WTC11 (cell line): ENCODE measurements around the gene LRMDA. TPM values are rescaled to one million over a fixed set of nuclear protein-coding genes. Genes with fewer than 3 reads are reported as not detected.

Experiments used
- ATAC-seq: fragments of 200-7000 bp; cut with Tn5 transposase; 2 replicates; pipeline ENCODE4 v1.10.0; 2021; ENCODE audit warnings: mild to moderate bottlenecking, moderate library complexity
- CTCF ChIA-PET: fragments of 300-600 bp; sonication (Branson Sonifier 250); formaldehyde crosslinking; loops from one replicate; lab custom pipeline; 2021; ENCODE audit warnings: antibody characterized with exemption; lab: Charles Lee
- POLR2A ChIA-PET: fragments of 350-600 bp; sonication (Branson Sonifier 250); formaldehyde crosslinking; loops from one replicate; lab custom pipeline; 2021; ENCODE audit warnings: antibody characterized with exemption; lab: Charles Lee
- DNase-seq: peaks from one replicate; pipeline ENCODE4 v3.0.0; 2021; ENCODE audit warnings: low spot score
- H3K27ac Mint-ChIP-seq: 2 replicates; pipeline ENCODE4 v1.8.0; 2021; ENCODE audit warnings: mixed read lengths
- H3K27me3 Mint-ChIP-seq: 2 replicates; pipeline ENCODE4 v1.8.0; 2021; ENCODE audit warnings: low read depth, mild to moderate bottlenecking, moderate library complexity, mixed read lengths
- H3K36me3 Mint-ChIP-seq: 2 replicates; pipeline ENCODE4 v1.8.0; 2021; ENCODE audit warnings: mixed read lengths
- H3K4me1 Mint-ChIP-seq: 2 replicates; pipeline ENCODE4 v1.8.0; 2022; ENCODE audit warnings: mixed read lengths
- H3K4me3 Mint-ChIP-seq: 2 replicates; pipeline ENCODE4 v1.8.0; 2021; ENCODE audit warnings: mild to moderate bottlenecking, moderate library complexity, mixed read lengths
- H3K9me3 Mint-ChIP-seq: 2 replicates; pipeline ENCODE4 v1.8.0; 2021; ENCODE audit warnings: mixed read lengths
- FOXJ3 ChIP-seq: sonication (generic); formaldehyde crosslinking; IDR thresholded peaks from 2 replicates; pipeline ENCODE4 v1.9.0; 2021; ENCODE audit warnings: missing genetic modification reagents, mild to moderate bottlenecking, borderline replicate concordance
- IRF2 ChIP-seq: sonication (generic); formaldehyde crosslinking; IDR thresholded peaks from 2 replicates; pipeline ENCODE4 v1.8.0; 2022; ENCODE audit warnings: low read depth, missing genetic modification reagents, borderline replicate concordance
- JAZF1 ChIP-seq: fragments of 250-450 bp; sonication (Bioruptor Pico); IDR thresholded peaks from 2 replicates; pipeline ENCODE4 v1.9.0; 2021; ENCODE audit warnings: moderate library complexity, mild to moderate bottlenecking, inconsistent platforms
- NFE2L1 ChIP-seq: sonication (generic); formaldehyde crosslinking; IDR thresholded peaks from 2 replicates; pipeline ENCODE4 v1.8.1; 2023; ENCODE audit warnings: missing genetic modification reagents
- NFYB ChIP-seq: sonication (generic); formaldehyde crosslinking; conservative IDR thresholded peaks from 2 replicates; pipeline ENCODE4 v1.8.0; 2022; ENCODE audit warnings: low read depth, missing genetic modification reagents
- NR2C2 ChIP-seq: sonication (generic); formaldehyde crosslinking; IDR thresholded peaks from 2 replicates; pipeline ENCODE4 v1.8.0; 2022; ENCODE audit warnings: mild to moderate bottlenecking, missing genetic modification reagents
- ZNF396 ChIP-seq: fragments of 250-450 bp; sonication (Bioruptor Pico); IDR thresholded peaks from 2 replicates; pipeline ENCODE4 v1.8.0; 2021; ENCODE audit warnings: mild to moderate bottlenecking, moderate library complexity, borderline replicate concordance
- ZNF416 ChIP-seq: fragments of 250-450 bp; sonication (Bioruptor Pico); IDR thresholded peaks from 2 replicates; pipeline ENCODE4 v1.9.0; 2021; ENCODE audit warnings: mild to moderate bottlenecking, inconsistent platforms
- total RNA-seq: library from RNA; stranded (reverse); gene quantifications from 3 replicates; pipeline ENCODE4 v1.2.3, GENCODE V29; 2021
- TF ChIP-seq, protein P1 (sequence below): sonication (generic); formaldehyde crosslinking; IDR thresholded peaks from 2 replicates; pipeline ENCODE4 v1.8.0; 2022; ENCODE audit warnings: mild to moderate bottlenecking, missing genetic modification reagents
- TF ChIP-seq, protein P2 (sequence below): fragments of 250-450 bp; sonication (Bioruptor Pico); IDR thresholded peaks from 2 replicates; pipeline ENCODE4 v1.9.0; 2021; ENCODE audit warnings: mild to moderate bottlenecking
- TF ChIP-seq, protein P3 (sequence below): fragments of 250-450 bp; sonication (Bioruptor Pico); IDR thresholded peaks from 2 replicates; pipeline ENCODE4 v1.9.0; 2021; ENCODE audit warnings: mild to moderate bottlenecking, borderline replicate concordance
- TF ChIP-seq, protein P4 (sequence below): fragments of 250-450 bp; sonication (Bioruptor Pico); IDR thresholded peaks from 2 replicates; pipeline ENCODE4 v1.9.0; 2021; ENCODE audit warnings: moderate library complexity, mild to moderate bottlenecking, inconsistent platforms, borderline replicate concordance
- TF ChIP-seq, protein P5 (sequence below): fragments of 250-450 bp; sonication (Bioruptor Pico); conservative IDR thresholded peaks from 2 replicates; pipeline ENCODE4 v1.9.0; 2021; ENCODE audit warnings: mild to moderate bottlenecking
- TF ChIP-seq, protein P6 (sequence below): sonication (generic); formaldehyde crosslinking; IDR thresholded peaks from 2 replicates; pipeline ENCODE4 v1.8.1; 2022; ENCODE audit warnings: low read depth, mild to moderate bottlenecking, moderate library complexity, missing genetic modification reagents, borderline replicate concordance
- TF ChIP-seq, protein P7 (sequence below): sonication (generic); formaldehyde crosslinking; IDR thresholded peaks from 2 replicates; pipeline ENCODE4 v1.8.0; 2022; ENCODE audit warnings: mild to moderate bottlenecking, missing genetic modification reagents
- TF ChIP-seq, protein P8 (sequence below): sonication (generic); formaldehyde crosslinking; IDR thresholded peaks from 2 replicates; pipeline ENCODE4 v1.8.1; 2023; ENCODE audit warnings: mild to moderate bottlenecking, missing genetic modification reagents, borderline replicate concordance

LRMDA gene
- total RNA-seq, 1 experiment from 2014 or later = 0.92 TPM

DNA sequence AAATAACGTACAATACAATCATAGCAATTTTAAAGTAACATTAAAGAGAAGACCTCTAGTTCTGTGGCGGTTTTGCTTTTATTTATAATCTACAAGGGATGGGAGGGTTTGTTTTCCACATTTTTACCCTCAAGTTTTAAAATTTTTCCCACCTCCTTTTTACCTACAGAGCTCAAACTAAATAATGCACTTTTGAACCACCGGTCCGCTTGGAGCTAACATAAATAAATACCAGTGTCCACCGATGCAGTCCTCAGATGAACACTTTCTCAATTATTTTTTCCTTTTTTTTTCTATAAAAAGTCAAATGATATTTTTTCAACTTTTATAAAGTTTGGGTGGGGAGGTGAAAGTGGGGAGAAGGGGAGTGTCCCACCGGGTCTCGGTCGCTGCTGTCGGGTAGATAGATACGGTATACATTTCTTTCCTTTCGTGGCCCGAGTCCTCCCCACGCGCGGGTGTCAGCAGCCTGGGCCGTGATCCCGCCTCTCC lies 33.2 kb upstream of the LRMDA start:
- ATAC-seq = no peak
- H3K36me3 Mint-ChIP-seq = no peaks in the 10 kb centered on the region
- TF ChIP-seq ZNF416 = no peak
- TF ChIP-seq, protein P1, sequence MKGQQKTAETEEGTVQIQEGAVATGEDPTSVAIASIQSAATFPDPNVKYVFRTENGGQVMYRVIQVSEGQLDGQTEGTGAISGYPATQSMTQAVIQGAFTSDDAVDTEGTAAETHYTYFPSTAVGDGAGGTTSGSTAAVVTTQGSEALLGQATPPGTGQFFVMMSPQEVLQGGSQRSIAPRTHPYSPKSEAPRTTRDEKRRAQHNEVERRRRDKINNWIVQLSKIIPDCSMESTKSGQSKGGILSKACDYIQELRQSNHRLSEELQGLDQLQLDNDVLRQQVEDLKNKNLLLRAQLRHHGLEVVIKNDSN (CRISPR knock-in tag) = no peak
- TF ChIP-seq, protein P2, sequence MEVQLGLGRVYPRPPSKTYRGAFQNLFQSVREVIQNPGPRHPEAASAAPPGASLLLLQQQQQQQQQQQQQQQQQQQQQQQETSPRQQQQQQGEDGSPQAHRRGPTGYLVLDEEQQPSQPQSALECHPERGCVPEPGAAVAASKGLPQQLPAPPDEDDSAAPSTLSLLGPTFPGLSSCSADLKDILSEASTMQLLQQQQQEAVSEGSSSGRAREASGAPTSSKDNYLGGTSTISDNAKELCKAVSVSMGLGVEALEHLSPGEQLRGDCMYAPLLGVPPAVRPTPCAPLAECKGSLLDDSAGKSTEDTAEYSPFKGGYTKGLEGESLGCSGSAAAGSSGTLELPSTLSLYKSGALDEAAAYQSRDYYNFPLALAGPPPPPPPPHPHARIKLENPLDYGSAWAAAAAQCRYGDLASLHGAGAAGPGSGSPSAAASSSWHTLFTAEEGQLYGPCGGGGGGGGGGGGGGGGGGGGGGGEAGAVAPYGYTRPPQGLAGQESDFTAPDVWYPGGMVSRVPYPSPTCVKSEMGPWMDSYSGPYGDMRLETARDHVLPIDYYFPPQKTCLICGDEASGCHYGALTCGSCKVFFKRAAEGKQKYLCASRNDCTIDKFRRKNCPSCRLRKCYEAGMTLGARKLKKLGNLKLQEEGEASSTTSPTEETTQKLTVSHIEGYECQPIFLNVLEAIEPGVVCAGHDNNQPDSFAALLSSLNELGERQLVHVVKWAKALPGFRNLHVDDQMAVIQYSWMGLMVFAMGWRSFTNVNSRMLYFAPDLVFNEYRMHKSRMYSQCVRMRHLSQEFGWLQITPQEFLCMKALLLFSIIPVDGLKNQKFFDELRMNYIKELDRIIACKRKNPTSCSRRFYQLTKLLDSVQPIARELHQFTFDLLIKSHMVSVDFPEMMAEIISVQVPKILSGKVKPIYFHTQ (CRISPR knock-in tag) = no peak
- TF ChIP-seq, protein P3, sequence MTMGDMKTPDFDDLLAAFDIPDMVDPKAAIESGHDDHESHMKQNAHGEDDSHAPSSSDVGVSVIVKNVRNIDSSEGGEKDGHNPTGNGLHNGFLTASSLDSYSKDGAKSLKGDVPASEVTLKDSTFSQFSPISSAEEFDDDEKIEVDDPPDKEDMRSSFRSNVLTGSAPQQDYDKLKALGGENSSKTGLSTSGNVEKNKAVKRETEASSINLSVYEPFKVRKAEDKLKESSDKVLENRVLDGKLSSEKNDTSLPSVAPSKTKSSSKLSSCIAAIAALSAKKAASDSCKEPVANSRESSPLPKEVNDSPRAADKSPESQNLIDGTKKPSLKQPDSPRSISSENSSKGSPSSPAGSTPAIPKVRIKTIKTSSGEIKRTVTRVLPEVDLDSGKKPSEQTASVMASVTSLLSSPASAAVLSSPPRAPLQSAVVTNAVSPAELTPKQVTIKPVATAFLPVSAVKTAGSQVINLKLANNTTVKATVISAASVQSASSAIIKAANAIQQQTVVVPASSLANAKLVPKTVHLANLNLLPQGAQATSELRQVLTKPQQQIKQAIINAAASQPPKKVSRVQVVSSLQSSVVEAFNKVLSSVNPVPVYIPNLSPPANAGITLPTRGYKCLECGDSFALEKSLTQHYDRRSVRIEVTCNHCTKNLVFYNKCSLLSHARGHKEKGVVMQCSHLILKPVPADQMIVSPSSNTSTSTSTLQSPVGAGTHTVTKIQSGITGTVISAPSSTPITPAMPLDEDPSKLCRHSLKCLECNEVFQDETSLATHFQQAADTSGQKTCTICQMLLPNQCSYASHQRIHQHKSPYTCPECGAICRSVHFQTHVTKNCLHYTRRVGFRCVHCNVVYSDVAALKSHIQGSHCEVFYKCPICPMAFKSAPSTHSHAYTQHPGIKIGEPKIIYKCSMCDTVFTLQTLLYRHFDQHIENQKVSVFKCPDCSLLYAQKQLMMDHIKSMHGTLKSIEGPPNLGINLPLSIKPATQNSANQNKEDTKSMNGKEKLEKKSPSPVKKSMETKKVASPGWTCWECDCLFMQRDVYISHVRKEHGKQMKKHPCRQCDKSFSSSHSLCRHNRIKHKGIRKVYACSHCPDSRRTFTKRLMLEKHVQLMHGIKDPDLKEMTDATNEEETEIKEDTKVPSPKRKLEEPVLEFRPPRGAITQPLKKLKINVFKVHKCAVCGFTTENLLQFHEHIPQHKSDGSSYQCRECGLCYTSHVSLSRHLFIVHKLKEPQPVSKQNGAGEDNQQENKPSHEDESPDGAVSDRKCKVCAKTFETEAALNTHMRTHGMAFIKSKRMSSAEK (CRISPR knock-in tag) = no peak
- TF ChIP-seq, protein P4, sequence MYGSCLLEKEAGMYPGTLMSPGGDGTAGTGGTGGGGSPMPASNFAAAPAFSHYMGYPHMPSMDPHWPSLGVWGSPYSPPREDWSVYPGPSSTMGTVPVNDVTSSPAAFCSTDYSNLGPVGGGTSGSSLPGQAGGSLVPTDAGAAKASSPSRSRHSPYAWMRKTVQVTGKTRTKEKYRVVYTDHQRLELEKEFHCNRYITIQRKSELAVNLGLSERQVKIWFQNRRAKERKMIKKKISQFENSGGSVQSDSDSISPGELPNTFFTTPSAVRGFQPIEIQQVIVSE (CRISPR knock-in tag) = no peak
- TF ChIP-seq, protein P5, sequence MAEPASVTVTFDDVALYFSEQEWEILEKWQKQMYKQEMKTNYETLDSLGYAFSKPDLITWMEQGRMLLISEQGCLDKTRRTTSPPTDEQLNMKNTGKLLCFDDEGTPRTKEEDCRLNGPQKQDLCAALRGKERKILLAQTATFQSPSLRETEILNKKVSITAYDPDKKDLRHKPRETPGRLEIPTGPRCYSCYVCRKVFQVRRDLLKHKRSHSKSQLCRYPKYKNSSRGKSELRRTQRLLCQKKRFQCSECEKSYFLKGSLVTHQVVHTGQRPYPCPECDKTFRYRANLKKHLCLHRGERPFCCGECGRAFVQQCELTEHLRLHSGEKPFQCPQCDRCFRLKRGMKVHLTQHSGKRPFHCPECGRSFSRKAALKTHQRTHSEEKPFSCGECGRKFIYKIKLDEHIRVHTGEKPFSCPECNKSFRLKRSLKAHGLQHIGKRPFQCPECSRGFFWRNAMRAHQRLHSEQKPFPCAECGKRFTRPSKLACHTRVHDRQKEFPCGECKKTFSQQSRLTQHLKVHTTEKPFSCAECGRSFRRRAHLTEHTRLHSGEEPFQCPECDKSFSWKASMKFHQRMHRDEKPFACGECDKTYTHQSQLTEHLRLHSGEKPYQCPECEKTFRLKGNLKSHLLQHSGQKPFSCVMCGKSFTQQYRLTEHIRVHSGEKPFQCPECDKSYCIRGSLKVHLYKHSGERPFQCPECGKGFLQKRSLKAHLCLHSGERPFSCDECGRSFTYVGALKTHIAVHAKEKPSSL (CRISPR knock-in tag) = no peak
- no peak for TF ChIP-seq NFYB
- TF ChIP-seq IRF2 (CRISPR knock-in tag) = no peak
- TF ChIP-seq, protein P6, sequence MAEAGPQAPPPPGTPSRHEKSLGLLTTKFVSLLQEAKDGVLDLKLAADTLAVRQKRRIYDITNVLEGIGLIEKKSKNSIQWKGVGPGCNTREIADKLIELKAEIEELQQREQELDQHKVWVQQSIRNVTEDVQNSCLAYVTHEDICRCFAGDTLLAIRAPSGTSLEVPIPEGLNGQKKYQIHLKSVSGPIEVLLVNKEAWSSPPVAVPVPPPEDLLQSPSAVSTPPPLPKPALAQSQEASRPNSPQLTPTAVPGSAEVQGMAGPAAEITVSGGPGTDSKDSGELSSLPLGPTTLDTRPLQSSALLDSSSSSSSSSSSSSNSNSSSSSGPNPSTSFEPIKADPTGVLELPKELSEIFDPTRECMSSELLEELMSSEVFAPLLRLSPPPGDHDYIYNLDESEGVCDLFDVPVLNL (CRISPR knock-in tag) = no peak
- TF ChIP-seq, protein P7, sequence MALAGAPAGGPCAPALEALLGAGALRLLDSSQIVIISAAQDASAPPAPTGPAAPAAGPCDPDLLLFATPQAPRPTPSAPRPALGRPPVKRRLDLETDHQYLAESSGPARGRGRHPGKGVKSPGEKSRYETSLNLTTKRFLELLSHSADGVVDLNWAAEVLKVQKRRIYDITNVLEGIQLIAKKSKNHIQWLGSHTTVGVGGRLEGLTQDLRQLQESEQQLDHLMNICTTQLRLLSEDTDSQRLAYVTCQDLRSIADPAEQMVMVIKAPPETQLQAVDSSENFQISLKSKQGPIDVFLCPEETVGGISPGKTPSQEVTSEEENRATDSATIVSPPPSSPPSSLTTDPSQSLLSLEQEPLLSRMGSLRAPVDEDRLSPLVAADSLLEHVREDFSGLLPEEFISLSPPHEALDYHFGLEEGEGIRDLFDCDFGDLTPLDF (CRISPR knock-in tag) = no peak
- TF ChIP-seq JAZF1 = no peak
- TF ChIP-seq ZNF396 (CRISPR knock-in tag) = no peak
- no peak for TF ChIP-seq NR2C2 (CRISPR knock-in tag)
- TF ChIP-seq, protein P8, sequence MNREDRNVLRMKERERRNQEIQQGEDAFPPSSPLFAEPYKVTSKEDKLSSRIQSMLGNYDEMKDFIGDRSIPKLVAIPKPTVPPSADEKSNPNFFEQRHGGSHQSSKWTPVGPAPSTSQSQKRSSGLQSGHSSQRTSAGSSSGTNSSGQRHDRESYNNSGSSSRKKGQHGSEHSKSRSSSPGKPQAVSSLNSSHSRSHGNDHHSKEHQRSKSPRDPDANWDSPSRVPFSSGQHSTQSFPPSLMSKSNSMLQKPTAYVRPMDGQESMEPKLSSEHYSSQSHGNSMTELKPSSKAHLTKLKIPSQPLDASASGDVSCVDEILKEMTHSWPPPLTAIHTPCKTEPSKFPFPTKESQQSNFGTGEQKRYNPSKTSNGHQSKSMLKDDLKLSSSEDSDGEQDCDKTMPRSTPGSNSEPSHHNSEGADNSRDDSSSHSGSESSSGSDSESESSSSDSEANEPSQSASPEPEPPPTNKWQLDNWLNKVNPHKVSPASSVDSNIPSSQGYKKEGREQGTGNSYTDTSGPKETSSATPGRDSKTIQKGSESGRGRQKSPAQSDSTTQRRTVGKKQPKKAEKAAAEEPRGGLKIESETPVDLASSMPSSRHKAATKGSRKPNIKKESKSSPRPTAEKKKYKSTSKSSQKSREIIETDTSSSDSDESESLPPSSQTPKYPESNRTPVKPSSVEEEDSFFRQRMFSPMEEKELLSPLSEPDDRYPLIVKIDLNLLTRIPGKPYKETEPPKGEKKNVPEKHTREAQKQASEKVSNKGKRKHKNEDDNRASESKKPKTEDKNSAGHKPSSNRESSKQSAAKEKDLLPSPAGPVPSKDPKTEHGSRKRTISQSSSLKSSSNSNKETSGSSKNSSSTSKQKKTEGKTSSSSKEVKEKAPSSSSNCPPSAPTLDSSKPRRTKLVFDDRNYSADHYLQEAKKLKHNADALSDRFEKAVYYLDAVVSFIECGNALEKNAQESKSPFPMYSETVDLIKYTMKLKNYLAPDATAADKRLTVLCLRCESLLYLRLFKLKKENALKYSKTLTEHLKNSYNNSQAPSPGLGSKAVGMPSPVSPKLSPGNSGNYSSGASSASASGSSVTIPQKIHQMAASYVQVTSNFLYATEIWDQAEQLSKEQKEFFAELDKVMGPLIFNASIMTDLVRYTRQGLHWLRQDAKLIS = no peak
- no peak for TF ChIP-seq FOXJ3 (CRISPR knock-in tag)
- TF ChIP-seq NFE2L1 = no peak
- 0 out of 2 replicates have a peak overlapping the region, but pooled peaks have one; percentile 59 for H3K4me3 Mint-ChIP-seq
- H3K27me3 Mint-ChIP-seq = peaks cover 97% of the 10 kb centered on the region
- H3K27ac Mint-ChIP-seq = no peak overlapping the region
- POLR2A ChIA-PET = no interaction called here
- no peaks in the 10 kb centered on the region for H3K9me3 Mint-ChIP-seq
- no peak for DNase-seq
- CTCF ChIA-PET = interaction anchor here (0.6 to 4.2 kb wide), 6 partner anchors 12 to 638 kb away, joined by 3 to 30 read pairs (median 6); partner anchors contain the start of gene COMTD1
- peaks cover 31% of the 10 kb centered on the region for H3K4me1 Mint-ChIP-seq
